Stimulated activated CD4-positive, alpha-beta T cell treated with anti-CD3 and anti-CD28 coated beads, Interleukin-12 subunit alpha, Interleukin-12 subunit beta, amount 100 ng/mL, for 48 hours (primary cell): ENCODE data around the gene GLIS1.

Source experiments
- DNase-seq, 3 donors: peaks; one replicate each; pipeline ENCODE4 v3.0.0-alpha.2; 2020; ENCODE audit warnings: low read depth in 2 of 3, low spot score in 1 of 3

The GLIS1 gene

GRCh38 chr1:53541263-53541625 is 197.7 kb downstream of the GLIS1 start:
- no peak for DNase-seq

- DNase-seq: no peak
Measured at GRCh38 chr1:53540604-53541262, 198.2 kb downstream of the GLIS1 start.

- no peak for DNase-seq
Measured at GRCh38 chr1:53539711-53540603, 199.0 kb downstream of the GLIS1 start.

GRCh38 chr1:53539226-53539625 is 199.7 kb downstream of the GLIS1 start:
- DNase-seq: no peak

GRCh38 chr1:53536606-53537005 is 202.4 kb downstream of the GLIS1 start:
- no peak for DNase-seq

- DNase-seq: no peak
Measured at GRCh38 chr1:53535846-53536245, 203.1 kb downstream of the GLIS1 start.

- no peak for DNase-seq
Measured at GRCh38 chr1:53535226-53535625, 203.7 kb downstream of the GLIS1 start.

GRCh38 chr1:53532912-53533311 is 206.1 kb downstream of the GLIS1 start:
- no peak for DNase-seq

- no peak for DNase-seq
Measured at GRCh38 chr1:53532377-53532776, 206.6 kb downstream of the GLIS1 start.

GRCh38 chr1:53530550-53530949 is 208.4 kb downstream of the GLIS1 start:
- DNase-seq: no peak

- no peak for DNase-seq
Measured at GRCh38 chr1:53529555-53529954, 209.4 kb downstream of the GLIS1 start.

- no peak for DNase-seq
Measured at GRCh38 chr1:53527368-53527767, 211.6 kb downstream of the GLIS1 start.

- no peak for DNase-seq
Measured at GRCh38 chr1:53526451-53527101, 212.4 kb downstream of the GLIS1 start.

GRCh38 chr1:53525595-53525994 is 213.4 kb downstream of the GLIS1 start:
- no peak for DNase-seq

GRCh38 chr1:53524428-53525375 is 214.3 kb downstream of the GLIS1 start:
- DNase-seq: no peak

GRCh38 chr1:53521924-53522552 is 216.9 kb downstream of the GLIS1 start:
- no peak for DNase-seq

GRCh38 chr1:53520481-53520880 is 218.5 kb downstream of the GLIS1 start:
- DNase-seq: no peak

- no peak for DNase-seq
Measured at GRCh38 chr1:53519421-53519820, 219.5 kb downstream of the GLIS1 start.

GRCh38 chr1:53518775-53519174 is 220.2 kb downstream of the GLIS1 start:
- no peak for DNase-seq

GRCh38 chr1:53517821-53518352 is 221.1 kb downstream of the GLIS1 start:
- no peak for DNase-seq
